GM23248 (cell line): ENCODE results near the gene TNRC6C.

ENCODE experiments used
- EZH2 ChIP-seq: fragments of 200-600 bp; sonication (generic); IDR thresholded peaks from 2 replicates; pipeline ENCODE4 v1.6.1; 2018; ENCODE audit warnings: antibody characterized with exemption, mild to moderate bottlenecking; ENCODE audit not compliant: insufficient read depth, poor library complexity, severe bottlenecking
- EZH2phosphoT487 ChIP-seq: fragments of 200-600 bp; sonication (generic); IDR thresholded peaks from 2 replicates; pipeline ENCODE4 v1.6.1; 2018; ENCODE audit warnings: antibody characterized with exemption, moderate library complexity, mild to moderate bottlenecking, low read depth; ENCODE audit not compliant: insufficient read depth

DNA sequence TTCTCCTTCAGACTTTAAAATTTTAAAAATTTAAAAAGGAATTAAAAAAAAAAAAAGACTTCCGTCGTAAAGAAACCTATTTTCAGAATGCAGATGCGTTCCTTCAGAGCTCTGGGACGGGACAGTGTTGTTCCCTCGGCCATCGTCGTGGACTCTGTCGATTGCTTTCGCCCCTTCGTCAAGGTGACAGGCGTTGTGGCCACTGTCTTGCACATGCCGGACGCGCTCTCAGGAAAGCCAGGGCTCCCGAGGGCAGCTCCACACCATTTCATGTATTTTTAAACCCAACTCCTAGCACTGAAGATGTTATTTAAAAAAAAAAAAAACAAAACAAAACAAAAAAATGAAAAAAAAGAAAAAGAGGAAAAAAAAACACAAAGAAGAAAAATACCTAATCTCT lies 147.7 kb downstream of the TNRC6C start:
- TF ChIP-seq EZH2 (no peak), EZH2phosphoT487 (no peak)
